NT2/D1 (cell line): ENCODE data around the gene ROBO1.

Experiments used
- DNase-seq: peaks from one replicate; pipeline ENCODE4 v3.0.0-alpha.2; 2011; ENCODE audit warnings: low read depth, low spot score
- H3K27me3 ChIP-seq: 2 replicates; pipeline ENCODE4 v1.6.0; 2011; ENCODE audit warnings: mild to moderate bottlenecking; ENCODE audit not compliant: insufficient read length, insufficient read depth
- H3K36me3 ChIP-seq: 2 replicates; pipeline ENCODE4 v1.6.1; 2011; ENCODE audit warnings: mild to moderate bottlenecking, low read length, mixed read lengths; ENCODE audit not compliant: insufficient read depth, insufficient read length
- H3K4me1 ChIP-seq: 2 replicates; pipeline ENCODE4 v1.5.1; 2011; ENCODE audit not compliant: insufficient read depth, insufficient read length
- H3K4me3 ChIP-seq: 2 replicates; pipeline ENCODE4 v1.5.1; 2011; ENCODE audit warnings: low read depth; ENCODE audit not compliant: insufficient read length
- H3K9ac ChIP-seq: 2 replicates; pipeline ENCODE4 v1.6.0; 2011; ENCODE audit warnings: low read depth; ENCODE audit not compliant: insufficient read length
- H3K9me3 ChIP-seq: 2 replicates; pipeline ENCODE4 v1.5.1; 2011; ENCODE audit warnings: mild to moderate bottlenecking, low read length; ENCODE audit not compliant: insufficient read depth
- SUZ12 ChIP-seq: IDR thresholded peaks from 2 replicates; pipeline ENCODE4 v1.6.1; 2011; ENCODE audit not compliant: insufficient read length, insufficient read depth; ENCODE audit errors: extremely low read depth
- YY1 ChIP-seq: IDR thresholded peaks from 2 replicates; pipeline ENCODE4 v1.6.1; 2011; ENCODE audit not compliant: insufficient read length, insufficient read depth
- ZNF274 ChIP-seq: IDR thresholded peaks from 2 replicates; pipeline ENCODE4 v1.6.1; 2011; ENCODE audit warnings: mild to moderate bottlenecking, low read depth, low read length

Gene ROBO1

GRCh38 chr3:78963771-78964170, 804.0 kb downstream of the ROBO1 start:
- Histone ChIP-seq H3K36me3 (no peaks in the 10 kb centered on the region), H3K4me3 (no peak overlapping the region), H3K4me1 (no peaks in the 10 kb centered on the region), H3K27me3 (no peaks in the 10 kb centered on the region), H3K9ac (no peak overlapping the region), H3K9me3 (peaks cover 8% of the 10 kb centered on the region; the same call in 1 of the 2 replicates)
- no peak for DNase-seq
- TF ChIP-seq SUZ12 (no peak), YY1 (no peak), ZNF274 (no peak)

- no peak overlapping the region for H3K9ac ChIP-seq
- no peak overlapping the region for H3K4me3 ChIP-seq
- no peak for TF ChIP-seq SUZ12
- no peak for TF ChIP-seq YY1
- TF ChIP-seq ZNF274: no peak
- H3K27me3 ChIP-seq: no peaks in the 10 kb centered on the region
- H3K9me3 ChIP-seq: no peaks in the 10 kb centered on the region
- H3K36me3 ChIP-seq: no peaks in the 10 kb centered on the region
- DNase-seq: no peak
- H3K4me1 ChIP-seq: no peaks in the 10 kb centered on the region
Observed at GRCh38 chr3:78957456-78957855, 810.3 kb downstream of the ROBO1 start.

GRCh38 chr3:78951342-78951945, 816.4 kb downstream of the ROBO1 start:
- Histone ChIP-seq H3K9ac (no peak overlapping the region), H3K9me3 (no peaks in the 10 kb centered on the region), H3K4me1 (no peaks in the 10 kb centered on the region), H3K36me3 (no peaks in the 10 kb centered on the region), H3K27me3 (no peaks in the 10 kb centered on the region), H3K4me3 (no peak overlapping the region)
- no peak for TF ChIP-seq ZNF274
- no peak for TF ChIP-seq YY1
- no peak for TF ChIP-seq SUZ12
- DNase-seq: no peak

- TF ChIP-seq YY1 (no peak), ZNF274 (no peak), SUZ12 (no peak)
- DNase-seq: no peak
- no peaks in the 10 kb centered on the region for H3K4me1 ChIP-seq
- no peaks in the 10 kb centered on the region for H3K27me3 ChIP-seq
- H3K9me3 ChIP-seq: peaks cover 17% of the 10 kb centered on the region
- H3K36me3 ChIP-seq: peaks cover 10% of the 10 kb centered on the region
- H3K4me3 ChIP-seq: no peak overlapping the region
- H3K9ac ChIP-seq: no peak overlapping the region
Observed at GRCh38 chr3:78941587-78941986, 826.2 kb downstream of the ROBO1 start.

DNA sequence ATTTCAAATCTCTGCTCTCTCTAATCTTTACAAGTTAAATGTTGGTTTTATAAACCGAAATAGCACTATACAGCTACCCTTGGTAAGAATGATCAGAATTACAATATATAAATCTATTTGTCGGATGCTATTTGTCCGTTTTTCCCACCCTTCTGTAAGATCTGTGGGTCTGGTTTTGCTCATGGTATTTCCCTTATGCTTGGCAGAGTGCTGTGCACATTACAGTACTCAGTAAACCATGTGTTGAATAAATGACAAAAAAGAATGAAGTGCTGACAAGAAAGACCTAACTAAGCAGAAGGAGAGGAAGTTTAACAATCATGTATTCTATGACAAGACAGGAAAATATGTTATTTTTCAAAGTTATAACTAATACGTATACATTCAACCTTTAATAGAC, 827.2 kb downstream of the ROBO1 start:
- TF ChIP-seq SUZ12 (no peak), YY1 (no peak), ZNF274 (no peak)
- Histone ChIP-seq H3K4me1 (no peaks in the 10 kb centered on the region), H3K9ac (no peak overlapping the region), H3K36me3 (peaks cover 10% of the 10 kb centered on the region), H3K4me3 (no peak overlapping the region), H3K27me3 (no peaks in the 10 kb centered on the region), H3K9me3 (peaks cover 17% of the 10 kb centered on the region)
- DNase-seq: no peak

GRCh38 chr3:78940128-78940527, 827.7 kb downstream of the ROBO1 start:
- DNase-seq: no peak
- Histone ChIP-seq H3K9me3 (peaks cover 15% of the 10 kb centered on the region), H3K9ac (no peak overlapping the region), H3K27me3 (no peaks in the 10 kb centered on the region), H3K36me3 (peaks cover 10% of the 10 kb centered on the region), H3K4me3 (no peak overlapping the region), H3K4me1 (no peaks in the 10 kb centered on the region)
- TF ChIP-seq ZNF274 (no peak), SUZ12 (no peak), YY1 (no peak)

DNA sequence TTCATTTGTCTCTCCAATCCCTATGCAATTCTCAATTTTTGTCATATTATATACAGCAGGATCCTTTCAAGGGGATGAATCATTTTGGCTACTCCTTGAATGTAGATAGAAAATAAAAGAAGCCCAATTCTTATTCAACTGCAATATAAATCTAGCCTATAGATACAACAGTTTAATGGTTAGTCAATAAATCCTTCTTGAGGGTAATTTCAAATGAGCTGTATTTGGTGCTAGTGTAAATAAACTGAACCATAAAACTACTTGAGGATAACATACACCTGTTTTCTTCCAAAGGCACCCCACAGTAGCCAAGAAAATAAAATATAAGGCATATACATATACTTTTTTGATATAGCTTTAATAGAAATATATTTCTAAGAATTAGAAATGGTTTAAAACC, 830.3 kb downstream of the ROBO1 start:
- H3K9me3 ChIP-seq: no peaks in the 10 kb centered on the region
- no peaks in the 10 kb centered on the region for H3K4me1 ChIP-seq
- peaks cover 10% of the 10 kb centered on the region for H3K36me3 ChIP-seq
- H3K9ac ChIP-seq: no peak overlapping the region
- no peak for DNase-seq
- TF ChIP-seq SUZ12 (no peak), ZNF274 (no peak), YY1 (no peak)
- no peaks in the 10 kb centered on the region for H3K27me3 ChIP-seq
- H3K4me3 ChIP-seq: no peak overlapping the region

GRCh38 chr3:78927759-78928158, 840.0 kb downstream of the ROBO1 start:
- H3K36me3 ChIP-seq: peaks cover 3% of the 10 kb centered on the region

More at GRCh38 chr3:78927759-78928158, 840.0 kb downstream of the ROBO1 start:
- no peaks in the 10 kb centered on the region for H3K4me1 ChIP-seq
- H3K9me3 ChIP-seq: no peaks in the 10 kb centered on the region
- no peak overlapping the region for H3K9ac ChIP-seq
- no peak for DNase-seq
- TF ChIP-seq ZNF274 (no peak), SUZ12 (no peak), YY1 (no peak)
- no peaks in the 10 kb centered on the region for H3K27me3 ChIP-seq
- H3K4me3 ChIP-seq: no peak overlapping the region
